ENCODE results near the gene ZNF273.
A peak's percentile ranks its signal among the peaks of the same experiment; 100 is the strongest.
"Not testable (repeated sequence)": the region's sequence is repeated elsewhere in the genome, so short reads cannot be mapped to it uniquely, and the experiment has no call there.

The ZNF273 gene

GRCh38 chr7:64947252-64948000 lies 44.4 kb downstream of the ZNF273 start:
- no peak for DNase-seq

- not testable (repeated sequence) for DNase-seq
Observed at GRCh38 chr7:64948774-64949173, 45.7 kb downstream of the ZNF273 start.

GRCh38 chr7:64950673-64951072 lies 47.6 kb downstream of the ZNF273 start:
- DNase-seq: peak in 1 of 2 donors; percentile 77

- DNase-seq: peak; percentile 49 to 68
Observed at GRCh38 chr7:64951250-64951848, 48.3 kb downstream of the ZNF273 start.

- DNase-seq: no peak
Observed at GRCh38 chr7:64959072-64959747, 56.1 kb downstream of the ZNF273 start.

GRCh38 chr7:64965594-64965993 lies 62.5 kb downstream of the ZNF273 start:
- no peak for DNase-seq

GRCh38 chr7:64978497-64979203 lies 75.6 kb downstream of the ZNF273 start:
- no peak for DNase-seq
